Stimulated activated effector memory CD8-positive, alpha-beta T cell treated with anti-CD3 and anti-CD28 coated beads, Interleukin-12 subunit alpha, Interleukin-12 subunit beta, amount 100 ng/mL, for 72 hours (primary cell): Measurements from ENCODE around the gene GPR15.

ENCODE experiments used
- ATAC-seq: fragments of 150-1000 bp; cut with Tn5 transposase; 2 replicates; pipeline ENCODE4 v1.10.0; 2021
- DNase-seq, 2 donors: peaks; one replicate each; pipeline ENCODE4 v3.0.0; 2021 to 2022; ENCODE audit warnings: low spot score in 2 of 2
- H3K27ac Mint-ChIP-seq: one replicate; pipeline ENCODE4 v1.8.0; 2022; ENCODE audit warnings: mild to moderate bottlenecking, mixed read lengths
- H3K36me3 Mint-ChIP-seq: one replicate; pipeline ENCODE4 v1.8.0; 2022; ENCODE audit warnings: mild to moderate bottlenecking, mixed read lengths
- H3K4me1 Mint-ChIP-seq: one replicate; pipeline ENCODE4 v1.8.0; 2022; ENCODE audit warnings: mixed read lengths
- H3K4me3 Mint-ChIP-seq: one replicate; pipeline ENCODE4 v1.8.0; 2022; ENCODE audit warnings: mild to moderate bottlenecking, mixed read lengths
- H3K9me3 Mint-ChIP-seq: one replicate; pipeline ENCODE4 v1.8.0; 2022; ENCODE audit warnings: mixed read lengths

Gene GPR15

DNA sequence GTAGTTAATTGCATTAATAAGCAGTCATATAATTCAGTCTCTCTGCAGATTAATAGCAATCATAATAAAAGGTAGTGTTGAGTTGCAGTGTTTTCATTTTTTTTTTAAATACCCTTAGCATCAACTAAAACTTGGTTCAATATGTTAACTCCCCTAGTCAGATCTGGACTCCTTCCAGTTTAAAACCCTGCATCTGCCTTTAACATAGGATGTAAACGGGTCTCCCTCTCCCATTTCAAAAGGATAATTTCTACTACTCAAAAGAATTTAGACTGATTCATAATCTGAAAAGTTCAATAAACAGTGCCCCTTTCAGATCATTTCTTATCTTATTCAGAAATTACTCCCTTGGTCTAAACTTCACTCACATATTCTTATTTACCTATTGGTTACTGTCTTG, 50.3 kb downstream of the GPR15 start:
- no peak for DNase-seq
- Mint-ChIP-seq H3K9me3 (no peaks in the 10 kb centered on the region), H3K4me1 (peaks cover 23% of the 10 kb centered on the region), H3K27ac (peak overlapping the region; percentile 17), H3K4me3 (no peak overlapping the region), H3K36me3 (peaks cover 95% of the 10 kb centered on the region)
- no peak for ATAC-seq

DNA sequence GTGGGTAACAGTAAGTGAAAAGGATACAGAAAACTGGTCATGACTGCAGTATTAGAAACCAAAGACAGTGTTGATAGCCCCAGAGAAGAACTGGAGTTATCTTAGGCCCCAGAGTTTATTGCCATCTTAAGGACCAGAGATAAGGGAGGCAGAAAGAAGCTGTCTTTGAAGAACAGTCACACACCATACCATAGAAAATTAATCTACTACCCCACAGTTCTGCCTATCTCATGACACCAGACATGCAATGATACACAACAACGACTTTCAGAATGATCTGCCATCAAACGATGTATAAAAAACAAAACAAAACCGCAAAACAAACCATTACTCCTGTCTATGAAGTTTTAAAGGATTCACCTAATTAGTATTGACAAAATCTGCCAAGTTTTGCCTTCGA, 52.0 kb downstream of the GPR15 start:
- no peak for DNase-seq
- H3K27ac Mint-ChIP-seq = peak overlapping the region; percentile 71
- H3K4me3 Mint-ChIP-seq = no peak overlapping the region
- no peaks in the 10 kb centered on the region for H3K9me3 Mint-ChIP-seq
- H3K36me3 Mint-ChIP-seq = peaks cover 95% of the 10 kb centered on the region
- no peak for ATAC-seq
- peaks cover 24% of the 10 kb centered on the region for H3K4me1 Mint-ChIP-seq
